Measurements from ENCODE around the gene DNM1.
"Not testable (repeated sequence)": the region's sequence is repeated elsewhere in the genome, so short reads cannot be mapped to it uniquely, and the experiment has no call there.

DNM1 gene

DNA sequence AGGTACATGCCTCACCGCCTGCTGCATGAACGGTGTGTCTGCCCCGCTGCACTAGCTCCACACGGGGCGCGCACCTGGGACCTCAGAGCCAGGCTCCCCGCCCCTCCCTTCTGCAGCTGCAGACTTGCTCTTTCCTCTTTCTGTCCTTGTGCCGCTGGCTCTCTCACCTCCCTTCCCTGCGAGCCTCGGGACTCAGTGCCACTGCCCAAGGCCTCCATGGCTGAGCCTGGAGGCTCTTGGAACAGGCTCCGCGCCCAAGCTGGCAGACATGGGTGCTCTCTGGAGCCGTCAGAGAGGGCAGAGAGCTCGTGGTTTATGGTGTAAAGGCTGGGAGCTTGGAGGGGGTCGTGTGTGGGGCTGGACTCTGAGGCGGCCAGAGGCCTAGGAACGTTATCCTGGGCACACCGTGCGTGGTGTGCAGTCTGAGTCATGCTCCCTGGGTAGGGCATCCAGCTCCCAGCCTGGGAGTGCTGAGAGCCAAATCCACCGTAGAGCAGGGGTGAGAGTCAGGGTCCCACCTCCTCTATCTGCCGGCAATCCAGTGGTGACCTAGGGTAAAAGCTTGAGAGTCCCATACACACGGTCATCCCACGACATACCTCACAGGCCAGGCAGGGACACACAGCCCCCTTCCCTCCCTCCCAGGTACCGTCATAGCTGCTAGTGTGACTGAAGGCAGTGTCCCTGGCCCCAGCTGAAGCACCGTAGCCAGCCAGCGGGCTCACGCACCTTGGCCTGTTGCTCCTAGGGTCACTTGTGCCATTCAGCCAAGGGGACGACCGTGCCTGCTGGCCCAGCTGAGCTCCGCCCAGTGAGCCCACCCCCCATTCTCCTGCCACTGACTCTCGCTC lies 50.2 kb downstream of the DNM1 start:
- no peak for DNase-seq

- no peak for DNase-seq
These were observed 50.8 kb downstream of the DNM1 start for GRCh38 chr9:128253991-128254346.

DNA sequence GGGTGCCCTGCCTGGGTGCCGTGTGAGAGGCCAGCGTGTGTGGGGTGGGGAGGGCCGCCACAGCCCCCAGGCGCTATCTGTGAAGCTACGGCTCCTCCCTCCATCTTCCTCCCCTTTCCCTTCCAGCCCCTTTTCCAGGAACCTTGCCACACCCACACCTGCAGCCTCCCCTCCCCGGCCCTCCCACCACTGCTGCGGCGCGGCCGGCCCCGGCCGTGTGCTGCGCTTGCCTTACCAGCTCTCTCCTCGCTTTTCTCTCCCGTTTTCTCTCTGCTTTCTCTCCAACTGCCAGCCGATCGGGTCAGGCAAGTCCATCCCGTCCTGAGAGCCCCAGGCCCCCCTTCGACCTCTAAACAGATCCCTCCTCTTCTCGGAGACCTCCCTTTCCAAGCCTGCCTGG lies 51.2 kb downstream of the DNM1 start:
- no peak for DNase-seq

DNA sequence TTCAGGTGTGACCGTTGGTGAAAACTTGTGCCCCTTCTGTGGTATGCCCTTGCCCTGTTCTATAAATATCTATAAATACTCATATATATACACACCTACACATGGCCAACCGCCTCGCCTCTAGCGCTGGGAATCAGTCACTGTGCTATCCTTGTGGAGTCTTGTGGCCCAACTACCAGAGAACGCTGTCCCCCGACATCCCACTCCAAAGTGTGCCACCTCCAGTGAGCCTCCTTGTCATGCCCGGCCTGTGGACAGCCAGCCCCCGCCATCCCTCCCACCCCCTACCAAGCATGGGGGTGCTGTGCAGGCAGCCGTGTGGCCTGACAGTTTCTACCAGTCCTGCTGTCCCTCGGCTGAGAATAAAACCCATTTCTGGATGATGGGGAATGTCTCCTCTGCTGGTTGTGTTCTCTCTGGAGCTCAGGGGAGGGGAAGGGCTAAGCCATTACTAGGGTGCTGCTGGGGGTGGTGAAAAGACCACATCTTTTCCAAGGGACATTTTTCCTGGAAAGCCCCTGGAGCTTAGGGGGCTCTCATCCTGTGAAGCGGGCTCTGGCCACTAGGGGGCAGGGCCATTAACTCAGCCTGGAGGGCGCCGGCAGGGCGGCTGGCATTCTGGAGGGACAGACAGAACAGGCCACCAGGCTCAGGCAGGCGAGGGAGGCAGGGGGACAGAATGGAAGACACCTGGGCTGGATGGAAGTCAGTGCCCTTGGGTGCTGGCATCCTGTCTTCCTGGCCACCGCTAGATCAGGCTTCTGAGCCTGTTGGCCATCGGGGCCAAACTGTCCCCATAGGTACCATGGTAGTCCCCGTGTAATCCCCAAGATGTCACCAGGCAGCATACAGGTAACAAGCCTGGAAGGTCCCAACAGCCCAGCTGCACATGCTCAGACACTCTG lies 51.9 kb downstream of the DNM1 start:
- DNase-seq, result peak; percentile 23

- no peak for DNase-seq
These were observed 54.1 kb downstream of the DNM1 start for GRCh38 chr9:128257086-128257825.

DNA sequence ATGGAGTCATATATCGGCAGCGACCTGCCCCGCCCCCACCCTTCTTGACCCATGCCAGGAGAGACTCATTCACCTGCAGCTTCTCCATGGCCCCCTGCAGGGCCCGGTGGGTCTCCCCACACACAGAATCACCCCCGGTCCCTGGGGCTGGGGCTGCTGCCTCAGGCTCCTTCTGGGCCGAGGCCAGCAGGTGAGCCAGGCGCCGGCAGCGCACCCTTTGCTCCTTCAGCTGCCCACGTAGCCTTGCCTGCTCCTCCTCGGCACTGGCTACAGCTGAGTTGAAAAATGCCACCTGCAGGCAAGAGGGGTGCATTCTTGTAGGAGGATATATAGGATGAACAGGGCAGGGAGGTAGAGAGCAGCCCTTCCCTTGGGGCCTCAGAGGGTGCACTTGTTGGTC lies 54.7 kb downstream of the DNM1 start:
- no peak for DNase-seq

- DNase-seq, result no peak
These were observed 55.1 kb downstream of the DNM1 start for GRCh38 chr9:128258326-128258725.

DNA sequence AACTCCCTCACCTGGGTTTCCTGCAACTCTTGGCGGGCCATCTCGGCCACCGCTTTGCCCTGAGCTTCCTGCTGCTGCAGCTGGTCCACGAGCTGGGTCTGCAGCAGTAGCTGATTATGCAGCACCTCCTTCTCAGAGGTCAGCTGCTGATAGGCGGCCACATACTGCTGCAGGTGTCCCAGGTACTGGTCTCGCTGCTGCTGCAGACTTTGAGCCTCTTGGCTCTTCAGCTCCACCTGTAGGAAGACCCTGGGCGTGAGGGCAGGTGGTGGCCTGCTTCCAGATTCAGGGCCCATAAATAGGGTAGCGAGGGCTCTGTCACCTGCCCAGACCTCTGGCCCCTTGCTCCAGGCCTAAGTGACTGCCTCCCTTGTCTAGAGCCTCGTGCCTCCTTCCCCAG lies 56.0 kb downstream of the DNM1 start:
- DNase-seq, result no peak

GRCh38 chr9:128260340-128260739 lies 57.2 kb downstream of the DNM1 start:
- no peak for DNase-seq

DNA sequence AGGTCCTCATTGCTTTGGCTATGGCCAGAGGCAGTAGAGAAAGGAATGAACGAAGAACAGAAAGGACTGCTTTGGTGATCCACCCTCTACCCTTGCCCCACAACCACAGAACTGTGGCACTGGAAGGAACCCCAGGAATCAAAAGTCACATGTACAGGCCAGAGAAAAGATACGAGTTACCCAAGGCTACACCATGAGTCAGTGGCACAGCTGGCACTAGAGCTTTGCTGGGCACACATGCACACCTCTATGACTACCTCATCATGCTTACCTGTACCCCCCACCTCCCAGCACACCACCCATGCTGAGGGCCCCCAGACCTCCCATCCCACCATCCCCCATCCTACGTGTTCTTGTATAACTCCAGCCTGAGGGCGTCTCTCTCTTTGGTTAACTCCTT lies 59.5 kb downstream of the DNM1 start:
- DNase-seq, result no peak

DNA sequence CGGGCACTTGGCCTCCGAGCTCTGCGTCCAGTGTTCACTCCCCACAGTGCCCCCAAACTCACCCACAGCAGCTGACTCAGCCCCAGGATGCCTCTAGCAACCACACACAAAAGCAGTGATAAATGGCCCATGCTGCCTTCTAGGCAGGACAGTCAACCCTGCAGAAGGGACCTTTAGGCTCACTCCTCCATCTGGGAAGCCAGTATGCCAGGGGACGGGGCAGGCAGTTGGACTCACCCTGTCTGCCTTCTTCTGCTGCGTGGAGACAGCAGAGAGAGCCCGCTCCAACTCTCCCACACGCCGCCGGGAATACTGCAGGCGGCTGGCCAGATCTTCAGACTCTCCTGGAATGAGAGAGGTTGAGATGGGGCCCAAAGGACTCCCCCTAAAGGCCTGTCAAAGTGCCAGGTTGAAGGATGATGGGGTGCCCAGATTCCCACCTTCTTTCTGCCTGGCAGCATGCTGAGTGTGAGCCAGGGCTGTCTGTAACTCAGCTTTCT lies 62.2 kb downstream of the DNM1 start:
- no peak for DNase-seq

GRCh38 chr9:128266868-128267590 lies 63.9 kb downstream of the DNM1 start:
- no peak for DNase-seq

DNA sequence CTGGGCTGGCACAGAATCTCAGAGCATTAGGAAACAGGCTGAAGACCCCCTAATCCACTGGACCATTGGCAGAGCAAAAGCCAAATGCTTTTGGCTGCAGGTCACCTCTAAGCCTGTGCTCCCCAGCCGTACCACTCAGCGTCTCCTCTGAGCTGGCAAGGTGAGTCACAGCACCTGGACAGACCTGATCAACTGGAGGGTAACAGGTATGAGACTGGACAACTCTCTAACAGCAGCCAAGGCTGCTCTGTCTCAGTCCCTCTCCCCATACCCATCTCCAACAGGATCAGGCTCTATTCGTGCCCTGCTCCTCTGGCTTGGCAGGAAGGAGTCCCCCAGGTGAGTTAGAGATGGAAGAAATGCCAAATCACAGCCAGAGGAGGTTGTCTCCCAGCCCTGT lies 67.9 kb downstream of the DNM1 start:
- DNase-seq, result no peak

DNA sequence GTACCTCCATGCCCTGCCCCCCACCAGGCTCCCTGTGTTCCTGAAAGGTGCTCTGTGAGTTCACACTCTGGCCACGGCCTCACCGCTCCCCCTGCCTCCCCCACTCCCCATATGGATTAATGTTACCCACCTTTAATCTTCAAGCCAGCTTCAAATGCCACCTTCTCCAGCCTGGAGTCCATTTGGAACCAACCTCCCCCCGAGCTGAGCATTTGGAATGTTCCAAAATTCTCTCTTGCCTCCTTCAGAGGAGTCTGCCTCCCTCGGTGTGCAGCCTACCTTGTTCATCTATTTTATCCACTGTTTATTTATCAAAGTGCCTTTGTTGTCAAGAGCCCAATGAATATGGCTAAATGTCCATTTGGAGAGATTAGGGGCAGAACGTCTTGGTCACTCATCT lies 68.3 kb downstream of the DNM1 start:
- no peak for DNase-seq

GRCh38 chr9:128274245-128274644 lies 71.1 kb downstream of the DNM1 start:
- no peak for DNase-seq

- DNase-seq, result no peak
These were observed 72.2 kb downstream of the DNM1 start, which contains the start of gene GOLGA2 for GRCh38 chr9:128275198-128276007. Gene GOLGA2, minus strand, starts transcription at chr9:128276007. Its CDS starts 31 bp downstream, at chr9:128275976.

DNA sequence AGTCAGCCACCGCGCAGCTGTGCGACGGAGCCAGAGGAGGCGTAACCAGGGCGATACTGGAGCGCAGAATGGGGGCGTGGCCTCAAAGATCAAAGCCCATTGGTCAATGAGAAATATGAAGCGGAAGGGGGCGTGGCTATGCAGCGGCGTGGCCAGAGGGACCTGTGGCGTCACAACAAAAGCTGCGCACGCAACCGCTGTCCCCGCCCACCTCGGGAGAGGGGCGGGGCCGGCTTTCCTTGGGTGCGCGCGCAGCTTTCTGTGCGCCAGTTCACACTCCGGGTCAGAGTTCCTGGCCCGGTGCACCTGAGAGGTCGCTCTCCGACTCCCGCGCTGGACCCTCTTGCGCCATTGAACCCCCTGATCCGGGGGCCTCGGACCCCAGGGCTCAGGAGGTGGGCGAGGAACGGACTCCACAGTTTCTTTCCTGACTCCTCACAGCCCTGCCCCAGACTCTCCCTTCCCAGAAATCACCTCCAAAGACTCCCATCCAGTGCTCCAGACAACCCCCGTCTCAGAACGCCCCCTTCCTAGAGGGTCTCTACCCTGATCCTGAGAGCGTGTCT lies 72.9 kb downstream of the DNM1 start, which contains the start of gene SWI5:
TSS of gene SWI5 (plus strand) at position 269 of the 566 bp plus-strand sequence.
- peak; percentile 96 for DNase-seq

DNA sequence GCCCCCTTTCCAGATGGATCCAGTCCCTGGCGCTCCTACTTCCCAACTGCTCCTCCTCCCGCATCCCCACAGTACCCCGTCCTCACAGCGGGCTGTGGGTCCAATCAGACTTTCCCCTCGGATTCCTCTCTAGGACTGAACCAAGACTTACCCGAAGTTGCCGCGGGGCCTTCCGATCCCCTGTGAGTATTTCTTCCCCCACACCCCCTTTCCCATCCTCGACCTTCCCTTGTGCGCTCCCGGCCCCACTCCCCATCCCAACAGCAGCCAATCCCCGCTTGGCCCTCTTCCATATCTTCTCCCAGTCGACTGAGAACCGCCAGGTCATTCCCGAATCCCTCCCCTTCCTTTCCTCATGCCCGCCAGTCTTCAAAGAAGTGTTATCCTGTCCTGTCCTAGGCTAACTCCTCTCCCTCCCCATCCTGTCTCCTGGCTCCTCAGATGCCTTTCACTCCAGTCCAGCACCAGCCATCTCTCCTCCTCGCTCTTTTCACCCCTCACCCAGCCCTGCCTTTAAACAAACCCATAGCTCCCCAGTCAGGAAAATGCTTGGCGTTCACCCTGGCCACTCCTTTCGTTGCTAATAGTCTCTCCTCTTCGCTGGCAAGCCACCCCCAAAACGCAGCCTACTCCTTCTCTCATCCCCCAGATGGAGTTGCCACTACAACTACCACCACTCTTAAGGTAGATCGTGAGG lies 73.5 kb downstream of the DNM1 start:
- DNase-seq, result no peak

DNA sequence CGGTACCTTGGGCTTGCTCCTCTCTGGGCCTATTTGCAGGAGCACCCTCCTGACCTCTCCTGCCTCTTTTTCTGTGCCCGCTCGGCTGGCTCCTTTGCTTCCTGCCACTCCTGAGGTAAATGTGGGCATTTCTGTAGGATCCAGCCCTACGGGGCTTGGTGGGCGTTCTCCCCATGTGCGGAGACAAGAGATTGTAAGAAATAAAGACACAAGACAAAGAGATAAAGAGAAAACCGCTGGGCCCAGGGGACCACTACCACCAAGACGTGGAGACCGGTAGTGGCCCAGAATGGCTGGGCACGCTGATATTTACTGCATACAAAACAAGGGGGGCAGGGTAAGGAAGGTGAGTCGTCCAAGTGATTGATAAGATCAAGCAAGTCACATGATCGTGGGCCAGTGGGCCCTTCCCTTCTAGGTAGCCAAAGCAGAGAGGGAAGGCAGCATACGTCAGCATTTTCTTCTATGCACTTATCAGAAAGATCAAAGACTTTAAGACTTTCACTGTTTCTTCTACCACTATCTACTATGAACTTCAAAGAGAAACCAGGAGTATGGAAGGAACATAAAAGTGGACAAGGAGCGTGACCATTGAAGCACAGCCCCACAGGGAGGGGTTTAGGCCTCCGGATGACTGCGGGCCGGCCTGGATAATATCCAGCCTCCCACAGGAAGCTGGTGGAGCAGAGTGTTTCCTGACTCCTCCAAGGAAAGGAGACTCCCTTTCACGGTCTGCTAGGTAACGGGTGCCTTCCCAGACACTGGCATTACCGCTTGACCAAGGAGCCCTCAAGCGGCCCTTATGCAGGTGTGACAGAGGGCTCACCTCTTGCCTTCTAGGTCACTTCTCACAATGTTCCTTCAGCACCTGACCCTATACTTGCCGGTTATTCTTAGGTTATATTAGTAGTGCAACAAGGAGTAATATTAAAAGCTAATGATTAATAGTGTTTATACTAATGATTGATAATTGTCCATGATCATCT lies 76.2 kb downstream of the DNM1 start:
- not testable (repeated sequence) for DNase-seq
